Stimulated activated naive CD8-positive, alpha-beta T cell treated with anti-CD3 and anti-CD28 coated beads, Interleukin-15, Interleukin-2, amounts not matched to agents 100 ng/mL and 50 ng/mL, for 24 hours (primary cell): ENCODE data around the gene AP1S1.
"Not testable (repeated sequence)": the region's sequence is repeated elsewhere in the genome, so short reads cannot be mapped to it uniquely, and the experiment has no call there.

Experiments used
- H3K27ac Mint-ChIP-seq: one replicate; pipeline ENCODE4 v1.8.0; 2021; ENCODE audit warnings: mild to moderate bottlenecking, mixed read lengths
- H3K27me3 Mint-ChIP-seq: one replicate; pipeline ENCODE4 v1.8.0; 2021; ENCODE audit warnings: mixed read lengths
- H3K36me3 Mint-ChIP-seq: one replicate; pipeline ENCODE4 v1.8.0; 2021; ENCODE audit warnings: low read depth, mixed read lengths
- H3K4me1 Mint-ChIP-seq: one replicate; pipeline ENCODE4 v1.8.0; 2021; ENCODE audit warnings: low read depth, mixed read lengths
- H3K4me3 Mint-ChIP-seq: one replicate; pipeline ENCODE4 v1.8.0; 2021; ENCODE audit warnings: mild to moderate bottlenecking, mixed read lengths
- H3K9me3 Mint-ChIP-seq: one replicate; pipeline ENCODE4 v1.8.0; 2021; ENCODE audit warnings: mixed read lengths

The AP1S1 gene

DNA sequence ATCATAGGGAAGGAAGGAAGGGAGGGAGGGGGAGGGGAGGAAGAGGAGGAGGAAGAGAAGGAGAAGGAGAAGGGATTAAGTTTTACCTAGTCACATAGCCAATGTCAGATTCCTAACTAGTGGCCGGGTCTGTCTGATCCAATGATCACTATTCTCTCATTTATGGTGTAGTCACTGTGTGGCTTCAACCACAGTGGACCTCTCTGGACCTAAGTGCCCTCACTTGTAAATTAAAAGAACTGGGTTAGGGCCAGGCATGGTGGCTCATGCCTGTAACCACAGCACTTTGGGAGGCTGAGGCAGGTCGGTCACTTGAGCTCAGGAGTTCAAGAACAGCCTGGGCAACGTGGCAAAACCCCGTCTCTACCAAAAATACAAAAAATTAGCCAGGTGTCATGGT is 34.0 kb upstream of the AP1S1 start:
- H3K4me3 Mint-ChIP-seq = no peak overlapping the region
- no peak overlapping the region for H3K27ac Mint-ChIP-seq
- no peaks in the 10 kb centered on the region for H3K36me3 Mint-ChIP-seq
- H3K4me1 Mint-ChIP-seq = peaks cover 18% of the 10 kb centered on the region
- no peaks in the 10 kb centered on the region for H3K9me3 Mint-ChIP-seq
- H3K27me3 Mint-ChIP-seq = peaks cover 36% of the 10 kb centered on the region

DNA sequence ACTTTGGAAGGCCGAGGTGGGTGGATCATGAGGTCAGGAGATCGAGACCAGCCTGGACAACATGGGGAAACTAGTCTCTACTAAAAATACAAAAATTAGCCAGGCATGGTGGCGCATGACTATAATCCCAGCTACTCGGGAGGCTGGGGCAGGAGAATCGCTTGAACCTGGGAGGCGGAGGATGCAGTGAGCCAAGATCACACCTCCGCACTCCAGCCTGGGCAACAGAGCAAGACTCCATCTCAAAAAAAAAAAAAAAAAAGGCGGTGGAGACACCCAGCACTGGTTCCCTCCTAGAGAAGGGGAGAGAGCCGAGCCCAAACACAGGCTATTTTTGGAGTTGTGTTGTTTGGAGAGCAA is 32.7 kb upstream of the AP1S1 start:
- H3K4me3 Mint-ChIP-seq, H3K36me3 Mint-ChIP-seq, H3K9me3 Mint-ChIP-seq, H3K27ac Mint-ChIP-seq: not testable (repeated sequence)
- peaks cover 42% of the 10 kb centered on the region for H3K27me3 Mint-ChIP-seq
- H3K4me1 Mint-ChIP-seq = peaks cover 31% of the 10 kb centered on the region

DNA sequence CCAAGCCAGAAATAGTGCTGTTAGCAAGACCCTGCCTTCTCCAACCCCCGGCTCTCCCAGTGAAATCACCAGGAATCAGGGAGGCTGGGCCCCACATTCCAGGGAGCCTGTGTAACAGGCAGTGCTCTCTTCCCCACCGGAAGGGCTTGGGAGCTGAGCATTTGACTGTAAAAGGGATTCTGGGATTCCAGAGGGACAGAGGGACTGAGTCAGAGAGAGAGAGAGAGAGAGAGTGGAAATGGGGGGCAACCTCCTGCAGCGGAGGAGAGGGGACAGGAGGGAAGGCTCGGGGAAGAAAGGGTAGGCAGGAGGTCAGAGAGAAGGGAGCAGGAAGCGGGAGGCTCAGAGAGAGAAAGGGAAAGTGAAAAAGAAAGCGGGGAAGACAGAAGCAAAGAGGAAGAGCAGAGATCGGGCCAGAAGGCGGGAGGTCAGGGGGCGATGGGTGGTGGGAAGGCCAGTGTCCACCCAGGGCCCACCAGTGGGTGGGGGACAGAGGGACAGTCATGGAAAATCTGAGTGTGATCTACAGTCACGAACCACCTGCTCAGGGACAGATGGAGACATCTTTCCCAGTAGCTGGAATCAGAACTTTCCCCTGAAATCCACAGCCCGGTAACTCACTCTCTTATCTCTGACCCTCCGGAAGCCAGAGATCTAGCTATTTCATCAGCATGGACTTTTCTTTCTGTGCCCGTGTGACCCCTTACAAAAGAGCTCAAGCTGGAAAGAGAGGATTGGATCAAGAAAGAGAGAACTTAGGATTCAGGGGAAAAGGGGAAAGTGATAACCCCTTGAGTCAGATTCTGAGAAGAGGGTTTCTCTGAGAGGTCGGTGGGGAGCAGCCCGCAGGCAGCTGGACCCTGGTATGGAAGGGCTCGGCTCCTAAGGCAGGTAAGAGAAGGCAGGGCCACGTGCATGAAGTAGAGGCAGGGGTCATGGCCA is 32.0 kb upstream of the AP1S1 start:
- Mint-ChIP-seq H3K27ac (peak overlapping the region; percentile 71), H3K4me3 (peak overlapping the region; percentile 63), H3K36me3 (no peaks in the 10 kb centered on the region), H3K27me3 (peaks cover 44% of the 10 kb centered on the region), H3K9me3 (no peaks in the 10 kb centered on the region), H3K4me1 (peaks cover 37% of the 10 kb centered on the region)

DNA sequence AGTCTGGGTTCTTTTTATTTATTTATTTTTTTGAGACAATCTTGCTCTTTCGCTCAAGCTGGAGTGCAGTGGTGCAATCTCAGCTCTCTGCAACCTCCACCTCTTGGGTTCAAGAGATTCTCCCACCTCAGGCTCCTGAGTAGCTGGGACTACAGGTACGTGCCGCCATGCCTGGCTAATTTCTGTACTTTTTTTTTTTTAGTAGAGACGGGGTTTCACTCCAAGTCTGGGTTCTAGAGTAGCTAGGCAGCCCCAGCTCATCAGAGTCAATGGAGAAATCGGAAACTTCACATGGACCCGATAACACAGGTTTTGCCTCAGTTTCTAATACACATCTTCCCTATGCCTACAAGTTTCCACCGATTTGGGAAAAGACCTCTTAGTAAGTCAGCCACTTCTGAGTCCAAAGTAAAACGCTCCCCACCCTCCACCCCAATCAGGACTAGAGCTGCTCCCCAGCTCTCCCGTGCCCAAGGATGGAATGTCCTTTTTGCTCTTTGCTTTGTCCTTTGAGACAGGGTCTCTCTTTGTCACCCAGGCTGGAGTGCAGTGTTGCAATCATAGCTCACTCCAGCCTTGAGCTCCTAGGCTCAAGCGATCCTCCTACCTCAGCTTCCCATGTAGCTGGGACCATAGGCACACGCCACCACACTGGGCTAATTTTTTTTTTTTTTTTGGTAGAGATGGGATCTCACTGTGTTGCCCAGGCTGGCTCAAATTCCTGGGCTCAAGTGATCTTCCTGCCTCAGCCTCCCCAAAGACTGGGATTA is 31.2 kb upstream of the AP1S1 start:
- no peak overlapping the region for H3K4me3 Mint-ChIP-seq
- no peaks in the 10 kb centered on the region for H3K36me3 Mint-ChIP-seq
- peaks cover 52% of the 10 kb centered on the region for H3K27me3 Mint-ChIP-seq
- H3K4me1 Mint-ChIP-seq = peaks cover 39% of the 10 kb centered on the region
- H3K9me3 Mint-ChIP-seq = no peaks in the 10 kb centered on the region
- no peak overlapping the region for H3K27ac Mint-ChIP-seq

DNA sequence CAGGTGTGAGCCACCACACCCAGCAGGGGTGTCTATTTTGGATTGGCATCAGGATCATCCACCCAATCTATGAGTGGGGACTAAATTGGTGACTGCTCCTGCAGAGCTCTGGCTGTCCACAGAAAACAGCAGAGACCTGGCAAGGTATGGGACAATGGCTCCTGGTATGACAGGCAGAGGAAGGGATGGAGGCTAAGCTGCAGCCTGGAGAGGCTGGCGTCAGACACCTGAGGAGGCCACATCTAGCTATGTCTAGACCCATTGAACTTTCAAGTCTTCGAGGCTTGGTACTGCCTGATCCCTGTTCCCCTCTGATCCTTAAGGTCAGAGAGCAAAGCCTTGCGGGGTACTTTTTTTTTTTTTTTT is 30.6 kb upstream of the AP1S1 start:
- Mint-ChIP-seq H3K27me3 (peaks cover 55% of the 10 kb centered on the region), H3K9me3 (no peaks in the 10 kb centered on the region), H3K27ac (no peak overlapping the region), H3K36me3 (no peaks in the 10 kb centered on the region), H3K4me1 (peaks cover 39% of the 10 kb centered on the region), H3K4me3 (no peak overlapping the region)

DNA sequence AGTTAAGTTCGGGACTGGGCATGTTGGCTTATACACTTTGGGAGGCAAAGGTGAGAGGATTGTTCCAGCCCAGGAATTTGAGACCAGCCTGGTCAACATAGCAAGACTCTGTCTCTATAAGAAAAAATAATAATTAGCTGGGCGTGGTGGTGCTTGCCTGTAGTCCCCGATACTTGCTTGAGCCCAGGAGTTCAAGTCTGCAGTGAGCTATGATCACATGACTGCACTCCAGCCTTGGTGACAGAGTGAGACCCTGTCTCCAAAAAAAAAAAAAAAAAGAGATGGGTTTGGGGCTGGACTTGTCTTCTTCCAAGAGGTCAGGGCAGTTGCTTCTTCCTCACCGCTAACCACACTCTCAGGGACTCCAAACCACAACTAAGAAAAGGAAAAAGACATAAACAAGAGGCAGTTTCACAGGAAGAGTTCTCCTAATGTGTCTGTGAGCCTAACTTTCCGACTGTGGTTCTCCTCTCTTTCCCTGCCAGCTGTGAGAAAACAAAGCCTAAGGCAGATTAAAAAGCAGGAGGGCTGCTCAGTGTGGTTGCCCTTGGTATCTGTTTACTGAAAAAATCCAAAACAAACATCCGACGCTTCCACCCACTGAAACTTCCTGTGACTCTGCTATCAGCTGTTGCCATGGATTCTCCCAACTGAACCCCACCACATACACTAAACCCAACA is 29.8 kb upstream of the AP1S1 start:
- peaks cover 39% of the 10 kb centered on the region for H3K4me1 Mint-ChIP-seq
- peak overlapping the region; percentile 9 for H3K4me3 Mint-ChIP-seq
- H3K36me3 Mint-ChIP-seq = no peaks in the 10 kb centered on the region
- H3K27me3 Mint-ChIP-seq = peaks cover 51% of the 10 kb centered on the region
- H3K27ac Mint-ChIP-seq = peak overlapping the region; percentile 28
- no peaks in the 10 kb centered on the region for H3K9me3 Mint-ChIP-seq

DNA sequence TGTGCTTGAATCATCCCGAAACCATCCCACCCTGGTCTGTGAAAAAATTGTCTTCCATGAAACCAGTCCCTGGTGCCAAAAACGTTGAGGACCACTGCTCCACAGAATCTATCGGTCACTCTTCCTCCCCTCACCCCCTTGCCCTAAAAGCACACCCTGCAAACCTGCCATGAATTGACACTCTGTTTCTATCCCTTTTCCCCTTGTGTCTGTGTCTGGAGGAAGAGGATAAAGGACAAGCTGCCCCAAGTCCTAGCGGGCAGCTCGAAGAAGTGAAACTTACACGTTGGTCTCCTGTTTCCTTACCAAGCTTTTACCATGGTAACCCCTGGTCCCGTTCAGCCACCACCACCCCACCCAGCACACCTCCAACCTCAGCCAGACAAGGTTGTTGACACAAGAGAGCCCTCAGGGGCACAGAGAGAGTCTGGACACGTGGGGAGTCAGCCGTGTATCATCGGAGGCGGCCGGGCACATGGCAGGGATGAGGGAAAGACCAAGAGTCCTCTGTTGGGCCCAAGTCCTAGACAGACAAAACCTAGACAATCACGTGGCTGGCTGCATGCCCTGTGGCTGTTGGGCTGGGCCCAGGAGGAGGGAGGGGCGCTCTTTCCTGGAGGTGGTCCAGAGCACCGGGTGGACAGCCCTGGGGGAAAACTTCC is 28.2 kb upstream of the AP1S1 start:
- Mint-ChIP-seq H3K9me3 (no peaks in the 10 kb centered on the region), H3K27ac (no peak overlapping the region), H3K36me3 (no peaks in the 10 kb centered on the region), H3K4me1 (peaks cover 39% of the 10 kb centered on the region), H3K4me3 (no peak overlapping the region), H3K27me3 (peaks cover 45% of the 10 kb centered on the region)

DNA sequence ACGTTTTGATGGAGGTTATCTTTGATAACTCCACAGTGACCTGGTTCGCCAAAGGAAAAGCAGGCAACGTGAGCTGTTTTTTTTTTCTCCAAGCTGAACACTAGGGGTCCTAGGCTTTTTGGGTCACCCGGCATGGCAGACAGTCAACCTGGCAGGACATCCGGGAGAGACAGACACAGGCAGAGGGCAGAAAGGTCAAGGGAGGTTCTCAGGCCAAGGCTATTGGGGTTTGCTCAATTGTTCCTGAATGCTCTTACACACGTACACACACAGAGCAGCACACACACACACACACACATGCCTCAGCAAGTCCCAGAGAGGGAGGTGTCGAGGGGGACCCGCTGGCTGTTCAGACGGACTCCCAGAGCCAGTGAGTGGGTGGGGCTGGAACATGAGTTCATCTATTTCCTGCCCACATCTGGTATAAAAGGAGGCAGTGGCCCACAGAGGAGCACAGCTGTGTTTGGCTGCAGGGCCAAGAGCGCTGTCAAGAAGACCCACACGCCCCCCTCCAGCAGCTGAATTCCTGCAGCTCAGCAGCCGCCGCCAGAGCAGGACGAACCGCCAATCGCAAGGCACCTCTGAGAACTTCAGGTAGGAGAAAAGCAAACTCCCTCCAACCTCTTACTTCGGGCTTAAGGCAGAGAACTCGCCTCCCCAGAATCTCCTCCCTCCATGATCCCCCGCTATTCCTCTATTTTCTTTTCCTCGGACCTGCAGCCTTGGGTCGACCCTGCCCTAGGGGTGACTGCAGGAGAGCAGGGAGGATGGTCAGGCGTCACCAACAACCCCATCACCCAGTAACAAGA is 27.4 kb upstream of the AP1S1 start, which contains the start of gene SERPINE1:
TSS of gene SERPINE1 (plus strand) at position 454 of the 809 bp plus-strand sequence. CDS start 1,290 bp downstream, outside the sequence.
- no peaks in the 10 kb centered on the region for H3K9me3 Mint-ChIP-seq
- peak within 1 kb of the TSS; percentile 33 for H3K4me3 Mint-ChIP-seq
- peak within 1 kb of the TSS; percentile 56 for H3K27ac Mint-ChIP-seq
- H3K4me1 Mint-ChIP-seq = peaks cover 38% of the 10 kb centered on the region
- H3K36me3 Mint-ChIP-seq = no peaks in the 10 kb centered on the region
- H3K27me3 Mint-ChIP-seq = peaks cover 44% of the 10 kb centered on the region

DNA sequence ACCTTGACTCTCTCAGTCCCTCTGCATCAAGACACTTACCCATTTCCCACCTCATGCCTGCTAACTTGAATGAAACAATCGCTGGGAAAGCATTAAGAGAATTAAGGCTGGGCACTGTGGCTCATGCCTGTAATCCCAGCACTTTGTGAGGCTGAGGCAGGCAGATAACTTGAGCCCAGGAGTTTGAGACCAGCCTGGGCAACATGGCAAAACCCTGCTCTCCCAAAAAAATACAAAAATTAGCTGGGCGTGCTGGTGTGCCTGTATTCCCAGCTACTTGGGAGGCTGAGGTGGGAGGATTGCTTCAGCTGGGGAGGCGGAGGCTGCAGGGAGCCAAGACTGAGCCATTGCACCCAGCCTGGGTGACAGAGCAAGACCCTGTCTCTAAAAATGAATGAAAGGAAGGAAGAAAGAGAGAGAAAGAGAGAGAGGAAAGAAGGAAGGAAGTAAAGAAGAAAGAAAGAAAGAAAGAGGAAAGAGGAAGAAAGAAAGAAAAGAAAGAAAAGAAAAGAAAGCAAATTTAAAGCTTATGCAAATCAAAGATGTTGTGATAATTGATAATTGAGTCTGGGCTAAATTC is 26.7 kb upstream of the AP1S1 start:
- Mint-ChIP-seq H3K4me1 (peaks cover 31% of the 10 kb centered on the region), H3K27me3 (peaks cover 37% of the 10 kb centered on the region), H3K9me3 (no peaks in the 10 kb centered on the region), H3K27ac (no peak overlapping the region), H3K36me3 (no peaks in the 10 kb centered on the region), H3K4me3 (no peak overlapping the region)

DNA sequence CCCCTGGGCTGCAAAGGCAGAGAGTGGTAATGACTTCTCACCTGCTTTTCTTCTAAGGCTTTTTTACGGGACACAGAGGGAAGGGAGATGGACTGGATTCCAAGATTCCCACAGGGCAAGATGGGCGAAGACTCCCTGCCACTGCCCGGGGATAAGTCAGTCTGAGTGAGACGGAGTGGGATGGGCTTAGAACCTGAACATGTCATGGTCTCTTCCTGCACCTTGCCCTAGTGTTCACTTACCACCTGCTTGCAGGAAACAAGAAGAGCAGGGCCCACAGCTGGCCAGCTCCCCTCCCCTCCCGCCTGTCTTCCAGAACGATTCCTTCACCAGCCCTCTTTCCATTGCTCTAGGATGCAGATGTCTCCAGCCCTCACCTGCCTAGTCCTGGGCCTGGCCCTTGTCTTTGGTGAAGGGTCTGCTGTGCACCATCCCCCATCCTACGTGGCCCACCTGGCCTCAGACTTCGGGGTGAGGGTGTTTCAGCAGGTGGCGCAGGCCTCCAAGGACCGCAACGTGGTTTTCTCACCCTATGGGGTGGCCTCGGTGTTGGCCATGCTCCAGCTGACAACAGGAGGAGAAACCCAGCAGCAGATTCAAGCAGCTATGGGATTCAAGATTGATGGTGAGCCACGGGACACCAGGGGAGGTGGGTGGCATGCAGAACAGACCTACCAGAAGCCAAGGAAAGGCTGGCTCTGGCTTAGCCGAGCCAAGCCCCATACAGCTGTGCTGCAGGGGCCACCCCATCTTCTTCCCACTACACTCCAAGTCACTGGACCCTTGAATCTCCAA is 26.0 kb upstream of the AP1S1 start:
- H3K36me3 Mint-ChIP-seq = no peaks in the 10 kb centered on the region
- no peak overlapping the region for H3K27ac Mint-ChIP-seq
- peaks cover 35% of the 10 kb centered on the region for H3K27me3 Mint-ChIP-seq
- peaks cover 31% of the 10 kb centered on the region for H3K4me1 Mint-ChIP-seq
- no peaks in the 10 kb centered on the region for H3K9me3 Mint-ChIP-seq
- no peak overlapping the region for H3K4me3 Mint-ChIP-seq

DNA sequence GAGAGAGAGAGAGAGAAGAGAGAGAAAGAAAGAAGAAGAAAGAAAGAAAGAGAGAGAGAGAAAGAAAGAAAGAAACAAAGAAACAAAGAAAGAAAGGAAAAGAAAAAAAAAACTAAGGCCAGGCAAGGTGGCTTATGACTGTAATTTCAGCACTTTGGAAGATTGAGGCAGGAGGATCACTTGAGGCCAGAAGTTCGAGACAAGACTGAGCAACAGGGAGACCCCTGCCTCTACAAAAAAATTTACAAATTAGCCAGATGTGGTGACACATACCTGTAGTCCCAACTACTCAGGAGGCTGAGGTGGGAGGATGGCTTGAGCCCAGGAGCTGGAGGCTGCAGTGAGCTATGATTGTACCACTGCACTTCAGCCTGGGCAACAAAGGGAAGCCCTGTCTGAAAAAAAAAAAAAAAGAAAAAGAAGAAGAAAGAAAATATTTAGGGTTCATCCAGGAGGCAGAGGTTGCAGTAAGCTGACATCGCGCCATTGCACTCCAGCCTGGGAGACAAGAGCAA is 24.6 kb upstream of the AP1S1 start:
- H3K27ac Mint-ChIP-seq = no peak overlapping the region
- no peaks in the 10 kb centered on the region for H3K36me3 Mint-ChIP-seq
- peaks cover 42% of the 10 kb centered on the region for H3K4me1 Mint-ChIP-seq
- peaks cover 36% of the 10 kb centered on the region for H3K27me3 Mint-ChIP-seq
- no peaks in the 10 kb centered on the region for H3K9me3 Mint-ChIP-seq
- no peak overlapping the region for H3K4me3 Mint-ChIP-seq

DNA sequence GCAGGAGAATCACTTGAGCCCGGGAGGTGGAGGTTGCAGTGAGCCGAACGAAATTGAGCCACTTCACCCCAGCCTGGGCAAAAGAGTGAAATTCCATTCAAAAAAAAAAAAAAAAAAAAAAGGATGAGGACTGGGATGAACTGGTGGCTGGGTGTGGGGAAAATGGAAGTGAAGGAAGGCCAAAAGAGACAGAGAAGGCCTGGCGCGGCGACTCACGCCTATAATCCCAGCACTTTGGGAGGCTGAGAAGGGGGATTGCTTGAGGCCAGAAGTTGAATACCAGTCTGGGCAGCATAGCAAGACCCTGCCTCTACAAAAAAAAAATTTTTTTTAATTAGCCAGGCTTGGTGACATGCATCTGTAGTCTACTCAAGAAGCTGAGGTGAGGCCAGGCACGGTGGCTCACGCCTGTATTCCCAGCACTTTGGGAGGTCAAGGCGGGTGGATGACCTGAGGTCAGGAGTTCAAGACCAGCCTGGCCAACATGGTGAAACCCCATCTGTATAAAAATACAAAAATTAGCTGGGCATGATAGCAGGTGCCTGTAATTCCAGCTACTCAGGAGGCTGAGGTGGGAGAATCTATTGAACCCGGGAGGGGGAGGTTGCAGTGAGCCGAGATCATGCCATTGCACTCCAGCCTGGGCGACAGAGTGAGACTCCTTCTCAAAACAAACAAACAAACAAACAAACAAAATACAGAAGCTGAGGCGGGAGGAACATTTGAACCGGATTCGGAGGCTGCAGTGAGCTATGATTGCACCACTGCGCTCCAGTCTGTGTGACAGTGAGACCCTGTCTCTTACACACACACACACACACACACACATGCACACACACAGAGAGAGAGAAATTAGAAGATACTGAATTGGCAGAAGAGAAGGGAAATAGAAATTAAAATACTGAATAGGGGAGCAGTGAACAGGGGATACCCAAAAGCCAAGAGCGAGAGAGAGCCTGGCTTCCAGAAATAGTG is 21.4 kb upstream of the AP1S1 start:
- Mint-ChIP-seq H3K4me1 (peaks cover 34% of the 10 kb centered on the region), H3K27me3 (peaks cover 26% of the 10 kb centered on the region)
- H3K36me3 Mint-ChIP-seq, H3K9me3 Mint-ChIP-seq, H3K4me3 Mint-ChIP-seq, H3K27ac Mint-ChIP-seq: not testable (repeated sequence)
